GM12875 (cell line): ENCODE results near the gene ZNF260.

Experiments
- H3K4me3 ChIP-seq: one replicate; pipeline ENCODE4 v1.5.1; 2011; ENCODE audit warnings: low read depth, low read length, control low read depth
- TF ChIP-seq, protein P1 (sequence below): IDR thresholded peaks from 2 replicates; pipeline ENCODE4 v1.5.1; 2011; ENCODE audit warnings: low read depth, mild to moderate bottlenecking, control low read depth, inconsistent platforms, low read length, moderate library complexity, borderline replicate concordance; ENCODE audit not compliant: insufficient read depth

Gene ZNF260

GRCh38 chr19:36528194-36528920 is at the start of gene ZNF260:
ZNF260 (minus strand) TSS chr19:36528271; CDS start chr19:36515238, 13,033 bp downstream.
- TF ChIP-seq, protein P1, sequence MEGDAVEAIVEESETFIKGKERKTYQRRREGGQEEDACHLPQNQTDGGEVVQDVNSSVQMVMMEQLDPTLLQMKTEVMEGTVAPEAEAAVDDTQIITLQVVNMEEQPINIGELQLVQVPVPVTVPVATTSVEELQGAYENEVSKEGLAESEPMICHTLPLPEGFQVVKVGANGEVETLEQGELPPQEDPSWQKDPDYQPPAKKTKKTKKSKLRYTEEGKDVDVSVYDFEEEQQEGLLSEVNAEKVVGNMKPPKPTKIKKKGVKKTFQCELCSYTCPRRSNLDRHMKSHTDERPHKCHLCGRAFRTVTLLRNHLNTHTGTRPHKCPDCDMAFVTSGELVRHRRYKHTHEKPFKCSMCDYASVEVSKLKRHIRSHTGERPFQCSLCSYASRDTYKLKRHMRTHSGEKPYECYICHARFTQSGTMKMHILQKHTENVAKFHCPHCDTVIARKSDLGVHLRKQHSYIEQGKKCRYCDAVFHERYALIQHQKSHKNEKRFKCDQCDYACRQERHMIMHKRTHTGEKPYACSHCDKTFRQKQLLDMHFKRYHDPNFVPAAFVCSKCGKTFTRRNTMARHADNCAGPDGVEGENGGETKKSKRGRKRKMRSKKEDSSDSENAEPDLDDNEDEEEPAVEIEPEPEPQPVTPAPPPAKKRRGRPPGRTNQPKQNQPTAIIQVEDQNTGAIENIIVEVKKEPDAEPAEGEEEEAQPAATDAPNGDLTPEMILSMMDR: 0 out of 2 replicates have a peak, but pooled peaks have one; percentile 8
- H3K4me3 ChIP-seq: peak within 1 kb of the TSS; percentile 57

GRCh38 chr19:36577271-36577996 is 49.4 kb upstream of the ZNF260 start:
- TF ChIP-seq, protein P1: no peak
- no peak overlapping the region for H3K4me3 ChIP-seq

DNA sequence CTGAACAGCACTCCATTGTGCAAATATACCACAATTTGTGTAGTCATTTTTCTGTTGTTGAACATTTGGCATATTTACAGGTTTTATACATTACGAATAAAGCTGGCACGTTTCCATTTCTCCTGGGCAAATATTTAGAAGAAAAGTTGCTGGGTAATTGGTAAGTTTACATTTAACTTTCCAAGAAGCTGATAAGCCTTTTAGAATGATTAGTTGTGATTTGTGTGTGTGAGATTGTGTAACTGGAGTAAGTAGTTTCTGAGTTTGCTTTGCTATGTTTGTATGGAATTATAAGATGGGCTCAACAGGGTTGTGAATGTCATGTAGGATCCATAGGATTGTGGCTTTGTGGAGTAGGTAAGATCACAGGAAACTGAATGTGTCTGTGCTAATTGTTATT is 46.7 kb upstream of the ZNF260 start:
- TF ChIP-seq, protein P1: no peak
- no peak overlapping the region for H3K4me3 ChIP-seq

- peak overlapping the region; percentile 82 for H3K4me3 ChIP-seq
- TF ChIP-seq, protein P1: no peak
These were observed 46.0 kb upstream of the ZNF260 start for GRCh38 chr19:36573895-36574720.

GRCh38 chr19:36573020-36573894 is 45.2 kb upstream of the ZNF260 start, which contains the start of gene ZNF529:
ZNF529 (minus strand) TSS chr19:36573292; CDS start chr19:36572346, 946 bp downstream.
- H3K4me3 ChIP-seq: peak within 1 kb of the TSS; percentile 82
- TF ChIP-seq, protein P1: no peak

- TF ChIP-seq, protein P1: no peak
- H3K4me3 ChIP-seq: peak overlapping the region; percentile 82
These were observed 44.5 kb upstream of the ZNF260 start for GRCh38 chr19:36572593-36573019.
